Neural progenitor cell (in vitro differentiated cells): ENCODE measurements around the gene THSD4. TPM values are rescaled to one million over a fixed set of nuclear protein-coding genes. Genes with fewer than 3 reads are reported as not detected.

Experiments
- DNase-seq: peaks from one replicate; pipeline ENCODE4 v3.0.0-alpha.2; 2016; ENCODE audit warnings: low spot score
- H2AFZ ChIP-seq: fragments of 200-600 bp; sonication (generic); replicated peaks from 2 replicates; pipeline ENCODE4 v1.6.1; 2016; ENCODE audit warnings: antibody characterized with exemption
- H3F3A ChIP-seq: fragments of 200-600 bp; sonication (generic); 2 replicates; pipeline ENCODE4 v1.6.1; 2016; ENCODE audit warnings: antibody characterized with exemption, low read depth
- H3K27ac ChIP-seq: fragments of 200-600 bp; sonication (generic); 2 replicates; pipeline ENCODE4 v1.5.1; 2016; ENCODE audit warnings: mild to moderate bottlenecking
- H3K27me3 ChIP-seq: fragments of 200-600 bp; sonication (generic); 2 replicates; pipeline ENCODE4 v1.6.1; 2016; ENCODE audit warnings: mild to moderate bottlenecking, moderate library complexity
- H3K36me3 ChIP-seq: fragments of 200-600 bp; sonication (generic); 2 replicates; pipeline ENCODE4 v1.5.1; 2016
- H3K4me1 ChIP-seq: fragments of 200-600 bp; sonication (generic); 2 replicates; pipeline ENCODE4 v1.6.1; 2016; ENCODE audit warnings: mixed run types
- H3K4me2 ChIP-seq: fragments of 200-600 bp; sonication (generic); 2 replicates; pipeline ENCODE4 v1.6.1; 2016
- H3K4me3 ChIP-seq: fragments of 200-600 bp; sonication (generic); 2 replicates; pipeline ENCODE4 v1.5.1; 2016
- H3K79me2 ChIP-seq: fragments of 200-600 bp; sonication (generic); 2 replicates; pipeline ENCODE4 v1.6.1; 2016; ENCODE audit warnings: low read depth
- H3K9ac ChIP-seq: fragments of 200-600 bp; sonication (generic); 2 replicates; pipeline ENCODE4 v1.6.1; 2016
- H3K9me3 ChIP-seq: fragments of 200-600 bp; sonication (generic); 2 replicates; pipeline ENCODE4 v1.5.1; 2016; ENCODE audit warnings: low read depth
- H4K20me1 ChIP-seq: fragments of 200-600 bp; sonication (generic); 2 replicates; pipeline ENCODE4 v1.6.1; 2016; ENCODE audit warnings: low read depth
- H3K27ac Mint-ChIP-seq: 3 replicates; pipeline ENCODE4 v1.8.0; 2021; ENCODE audit warnings: mixed read lengths
- H3K27me3 Mint-ChIP-seq: 2 replicates; pipeline ENCODE4 v1.8.0; 2022; ENCODE audit warnings: low read depth, mild to moderate bottlenecking, inconsistent platforms, moderate library complexity, mixed read lengths; ENCODE audit not compliant: insufficient read depth
- H3K36me3 Mint-ChIP-seq: 3 replicates; pipeline ENCODE4 v1.8.0; 2021; ENCODE audit warnings: mixed read lengths
- H3K4me1 Mint-ChIP-seq: 3 replicates; pipeline ENCODE4 v1.8.0; 2021; ENCODE audit warnings: mixed read lengths
- H3K4me3 Mint-ChIP-seq: 3 replicates; pipeline ENCODE4 v1.8.0; 2021; ENCODE audit warnings: mild to moderate bottlenecking, moderate library complexity, mixed read lengths
- H3K9me3 Mint-ChIP-seq: 3 replicates; pipeline ENCODE4 v1.8.0; 2020; ENCODE audit warnings: mixed read lengths
- EZH2 ChIP-seq: fragments of 200-600 bp; sonication (generic); IDR thresholded peaks from 2 replicates; pipeline ENCODE4 v1.6.1; 2017; ENCODE audit warnings: antibody characterized with exemption, mild to moderate bottlenecking, moderate library complexity
- EZH2phosphoT487 ChIP-seq: fragments of 200-600 bp; sonication (generic); IDR thresholded peaks from 2 replicates; pipeline ENCODE4 v1.6.1; 2017; ENCODE audit warnings: antibody characterized with exemption
- total RNA-seq: library from RNA; depleted of rRNA; stranded (reverse); fragments of >200 nt; gene quantifications from 2 replicates; pipeline ENCODE4 v1.2.3, GENCODE V29; 2015; ENCODE audit warnings: low replicate concordance
- TF ChIP-seq, protein P1 (sequence below): fragments of 200-600 bp; sonication (generic); IDR thresholded peaks from 2 replicates; pipeline ENCODE4 v1.5.1; 2017; ENCODE audit warnings: antibody characterized with exemption, mild to moderate bottlenecking

The THSD4 gene
- total RNA-seq, 1 donor from 2014 or later: 2.4 TPM

DNA sequence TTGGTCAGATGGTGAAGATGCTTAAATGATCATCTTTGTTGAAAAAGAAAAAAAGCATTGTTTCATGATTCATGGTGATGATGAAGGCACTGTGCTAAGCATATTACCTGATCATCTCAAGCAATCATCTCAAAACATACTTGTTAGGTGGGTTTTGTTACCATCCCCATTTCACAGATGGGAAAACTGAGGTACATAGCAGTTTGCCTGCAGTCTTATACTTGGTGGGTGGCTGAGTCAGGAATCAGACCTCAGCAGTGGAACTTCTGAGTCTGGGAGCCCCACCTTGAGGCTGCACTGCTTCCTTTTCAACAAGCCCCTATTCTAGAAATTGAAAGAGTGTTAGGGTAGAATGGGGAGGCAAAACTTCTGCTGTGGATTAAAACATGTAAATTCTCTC is 341.1 kb downstream of the THSD4 start:
- peaks cover 16% of the 10 kb centered on the region for H3K4me1 ChIP-seq
- no peaks in the 10 kb centered on the region for H3K36me3 ChIP-seq
- Mint-ChIP-seq H3K27ac (no peak overlapping the region), H3K27me3 (peaks cover 10% of the 10 kb centered on the region), H3K4me1 (peaks cover 24% of the 10 kb centered on the region), H3K9me3 (no peaks in the 10 kb centered on the region), H3K36me3 (no peaks in the 10 kb centered on the region), H3K4me3 (no peak overlapping the region)
- no peaks in the 10 kb centered on the region for H3K9me3 ChIP-seq
- H2AFZ ChIP-seq: no peak overlapping the region
- TF ChIP-seq, protein P1, sequence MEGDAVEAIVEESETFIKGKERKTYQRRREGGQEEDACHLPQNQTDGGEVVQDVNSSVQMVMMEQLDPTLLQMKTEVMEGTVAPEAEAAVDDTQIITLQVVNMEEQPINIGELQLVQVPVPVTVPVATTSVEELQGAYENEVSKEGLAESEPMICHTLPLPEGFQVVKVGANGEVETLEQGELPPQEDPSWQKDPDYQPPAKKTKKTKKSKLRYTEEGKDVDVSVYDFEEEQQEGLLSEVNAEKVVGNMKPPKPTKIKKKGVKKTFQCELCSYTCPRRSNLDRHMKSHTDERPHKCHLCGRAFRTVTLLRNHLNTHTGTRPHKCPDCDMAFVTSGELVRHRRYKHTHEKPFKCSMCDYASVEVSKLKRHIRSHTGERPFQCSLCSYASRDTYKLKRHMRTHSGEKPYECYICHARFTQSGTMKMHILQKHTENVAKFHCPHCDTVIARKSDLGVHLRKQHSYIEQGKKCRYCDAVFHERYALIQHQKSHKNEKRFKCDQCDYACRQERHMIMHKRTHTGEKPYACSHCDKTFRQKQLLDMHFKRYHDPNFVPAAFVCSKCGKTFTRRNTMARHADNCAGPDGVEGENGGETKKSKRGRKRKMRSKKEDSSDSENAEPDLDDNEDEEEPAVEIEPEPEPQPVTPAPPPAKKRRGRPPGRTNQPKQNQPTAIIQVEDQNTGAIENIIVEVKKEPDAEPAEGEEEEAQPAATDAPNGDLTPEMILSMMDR: no peak
- TF ChIP-seq EZH2: no peak
- no peak for TF ChIP-seq EZH2phosphoT487
- H3K4me3 ChIP-seq: no peak overlapping the region
- H3K27me3 ChIP-seq: no peaks in the 10 kb centered on the region
- no peaks in the 10 kb centered on the region for H3F3A ChIP-seq
- no peak overlapping the region for H3K9ac ChIP-seq
- no peak overlapping the region for H3K27ac ChIP-seq
- H3K79me2 ChIP-seq: no peaks in the 10 kb centered on the region
- no peak overlapping the region for H3K4me2 ChIP-seq
- no peak for DNase-seq
- no peaks in the 10 kb centered on the region for H4K20me1 ChIP-seq

DNA sequence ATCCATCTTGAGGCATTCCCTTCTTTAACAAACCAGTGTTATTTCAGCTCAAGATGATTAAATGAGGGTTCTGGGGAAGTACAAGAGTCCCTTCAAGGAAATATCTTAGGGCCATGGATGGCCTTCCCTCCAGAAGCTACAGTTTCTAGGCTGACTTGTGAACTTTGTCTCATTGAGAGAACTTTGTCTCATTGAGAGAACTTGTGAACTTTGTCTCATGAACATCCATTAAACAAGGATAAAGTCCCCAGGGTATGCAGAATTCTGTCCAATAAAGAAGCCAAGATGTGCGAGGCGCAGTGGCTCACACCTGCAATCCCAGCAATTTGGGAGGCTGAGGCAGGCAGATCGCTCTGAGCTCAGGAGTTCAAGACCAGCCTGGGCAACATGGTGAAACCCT is 341.5 kb downstream of the THSD4 start:
- no peaks in the 10 kb centered on the region for H3K9me3 ChIP-seq
- peaks cover 16% of the 10 kb centered on the region for H3K4me1 ChIP-seq
- Mint-ChIP-seq H3K9me3 (no peaks in the 10 kb centered on the region), H3K27ac (no peak overlapping the region), H3K4me1 (peaks cover 24% of the 10 kb centered on the region), H3K27me3 (peaks cover 8% of the 10 kb centered on the region), H3K4me3 (no peak overlapping the region), H3K36me3 (no peaks in the 10 kb centered on the region)
- no peak overlapping the region for H3K4me3 ChIP-seq
- no peak overlapping the region for H3K27ac ChIP-seq
- TF ChIP-seq EZH2 (no peak), EZH2phosphoT487 (no peak)
- TF ChIP-seq, protein P1: no peak
- H3K36me3 ChIP-seq: no peaks in the 10 kb centered on the region
- H4K20me1 ChIP-seq: no peaks in the 10 kb centered on the region
- no peak overlapping the region for H3K9ac ChIP-seq
- no peak overlapping the region for H2AFZ ChIP-seq
- DNase-seq: no peak
- H3F3A ChIP-seq: no peaks in the 10 kb centered on the region
- no peak overlapping the region for H3K4me2 ChIP-seq
- H3K27me3 ChIP-seq: no peaks in the 10 kb centered on the region
- H3K79me2 ChIP-seq: no peaks in the 10 kb centered on the region

DNA sequence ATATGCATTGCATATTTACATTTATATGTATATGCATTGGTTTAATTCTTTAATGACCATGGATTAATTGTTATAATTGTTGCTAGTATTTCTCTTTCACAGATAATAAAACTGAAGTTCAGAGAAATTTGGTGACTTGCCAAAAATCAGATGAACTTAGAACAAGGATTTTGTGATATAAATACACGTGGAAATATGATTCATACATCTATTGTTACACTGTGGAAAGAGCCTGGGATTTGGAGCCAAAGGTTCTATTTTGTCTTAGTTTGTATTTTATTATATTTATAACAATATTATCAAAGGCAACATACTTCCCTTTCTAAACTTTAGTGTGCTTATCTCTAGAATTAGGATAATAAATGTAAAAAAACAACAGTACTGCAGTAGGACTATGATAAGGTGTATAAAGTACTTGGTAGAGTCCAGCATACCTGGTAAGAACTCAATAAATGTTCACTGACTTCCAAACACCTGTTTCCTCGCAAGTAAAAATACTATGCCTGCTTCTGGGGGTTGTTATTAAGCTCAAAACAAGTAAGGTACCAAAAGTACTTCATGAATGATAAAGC is 342.9 kb downstream of the THSD4 start:
- H3K79me2 ChIP-seq: no peaks in the 10 kb centered on the region
- DNase-seq: no peak
- Mint-ChIP-seq H3K27ac (no peak overlapping the region), H3K36me3 (no peaks in the 10 kb centered on the region), H3K4me3 (no peak overlapping the region), H3K27me3 (peaks cover 6% of the 10 kb centered on the region), H3K4me1 (peaks cover 22% of the 10 kb centered on the region), H3K9me3 (no peaks in the 10 kb centered on the region)
- H3K4me2 ChIP-seq: no peak overlapping the region
- no peak overlapping the region for H3K9ac ChIP-seq
- no peaks in the 10 kb centered on the region for H3K36me3 ChIP-seq
- H3K27me3 ChIP-seq: no peaks in the 10 kb centered on the region
- H3K4me1 ChIP-seq: peaks cover 16% of the 10 kb centered on the region
- H4K20me1 ChIP-seq: no peaks in the 10 kb centered on the region
- no peaks in the 10 kb centered on the region for H3K9me3 ChIP-seq
- no peak overlapping the region for H3K4me3 ChIP-seq
- H3K27ac ChIP-seq: no peak overlapping the region
- H2AFZ ChIP-seq: no peak overlapping the region
- no peaks in the 10 kb centered on the region for H3F3A ChIP-seq
- TF ChIP-seq EZH2phosphoT487 (no peak), EZH2 (no peak)
- TF ChIP-seq, protein P1: no peak
